HG03342 (cell line): ENCODE data around the gene UTF1.

Experiments
- ATAC-seq: cut with Tn5 transposase; IDR thresholded peaks from one replicate; pipeline ENCODE4 v1.9.1; 2021; ENCODE audit warnings: mild to moderate bottlenecking, moderate library complexity; ENCODE audit not compliant: unreplicated experiment

The UTF1 gene

DNA sequence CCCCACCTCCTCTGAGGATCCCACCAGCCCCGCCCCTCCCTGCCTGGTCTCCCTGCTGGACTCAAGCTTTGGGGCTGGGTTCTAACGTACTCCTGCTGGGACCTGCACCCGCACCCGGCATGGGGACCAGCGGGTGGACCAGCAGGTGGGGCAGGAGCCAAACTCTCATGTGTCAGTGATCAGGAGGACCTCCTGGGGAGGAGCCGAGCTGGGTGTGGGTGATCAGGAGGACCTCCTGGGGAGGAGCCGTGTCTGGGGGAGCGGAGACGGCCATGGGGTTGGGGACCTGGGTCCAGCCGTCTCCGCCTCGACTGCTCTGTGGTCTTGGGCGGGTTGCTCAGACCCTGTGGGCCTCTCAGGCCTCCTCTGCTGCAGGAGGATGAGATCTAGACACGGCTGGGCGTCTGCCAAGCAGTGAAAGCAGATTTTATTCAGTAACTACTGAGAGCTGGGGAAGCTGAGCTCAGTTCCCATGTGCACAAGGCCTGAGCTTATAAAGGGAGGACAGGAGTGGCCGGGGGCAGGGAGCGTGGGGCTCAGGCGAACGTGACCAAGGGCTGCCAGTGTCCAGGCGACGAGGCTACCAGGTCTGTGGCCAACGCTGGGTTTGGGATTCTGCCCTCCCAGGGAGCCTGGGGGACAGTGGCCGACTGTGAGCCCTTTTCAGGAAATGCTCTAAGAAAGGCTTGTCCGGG, 33.6 kb upstream of the UTF1 start:
- no peak for ATAC-seq

DNA sequence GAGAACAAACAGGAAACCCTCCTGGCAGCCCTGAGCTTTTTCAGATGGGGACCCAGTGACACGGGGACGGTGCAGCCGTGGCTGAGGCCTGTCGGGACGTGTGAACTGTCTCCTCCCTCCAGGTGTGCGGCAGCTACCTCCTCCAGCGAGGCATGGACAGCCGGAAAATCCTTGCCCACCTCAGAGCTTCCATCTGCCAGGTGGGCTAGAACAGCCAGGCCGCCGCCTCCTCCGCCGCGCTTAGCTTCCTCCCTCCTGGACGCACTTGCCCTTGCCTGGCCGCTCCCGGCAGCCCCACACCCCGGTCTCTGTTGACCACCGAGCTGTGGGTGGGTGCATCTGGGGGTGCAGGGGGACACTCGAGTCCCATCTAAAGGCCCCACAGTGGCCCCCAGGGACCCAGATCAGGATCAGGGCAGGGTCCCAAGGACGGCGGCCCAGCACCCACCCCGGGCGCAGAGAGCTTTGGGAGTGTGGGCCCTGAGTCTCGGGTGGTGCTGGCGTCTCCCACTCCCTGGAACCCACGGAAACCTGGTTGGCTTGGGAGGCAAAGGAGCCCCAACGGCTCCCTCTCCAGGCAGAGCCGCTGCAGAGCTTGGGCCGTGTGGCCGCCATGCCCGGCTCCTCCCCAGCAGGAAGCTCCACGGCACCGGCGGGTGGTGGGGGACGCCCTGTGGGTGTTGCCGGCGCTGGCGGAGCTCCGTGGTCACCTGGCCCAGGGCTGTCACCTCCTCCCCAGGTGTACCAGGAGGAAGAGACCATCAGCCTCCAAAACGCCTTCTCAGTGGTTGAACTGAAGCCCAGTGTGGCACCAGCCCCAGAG, 32.9 kb upstream of the UTF1 start:
- no peak for ATAC-seq

- ATAC-seq: no peak
Observed at GRCh38 chr10:133197786-133198185, 32.2 kb upstream of the UTF1 start.

DNA sequence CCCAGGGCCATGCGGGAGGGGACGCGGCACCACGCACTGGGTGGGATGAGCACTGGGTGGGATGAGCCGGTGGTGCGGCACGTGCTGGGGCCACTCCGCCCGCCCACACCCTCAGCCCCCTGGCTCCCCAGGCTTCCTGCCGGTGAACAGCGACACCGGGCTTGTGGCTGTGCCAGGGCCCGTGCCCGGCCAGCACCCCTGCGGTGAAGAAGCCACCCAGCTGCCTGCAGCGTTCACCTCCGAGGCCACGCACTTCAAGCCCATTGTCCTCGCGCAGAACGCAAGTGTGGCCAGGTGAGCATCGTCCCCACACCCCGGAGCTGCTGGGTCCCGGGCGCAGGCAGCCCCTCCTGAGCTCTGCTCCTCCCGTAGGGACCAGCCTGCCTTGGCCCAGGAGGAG, 31.8 kb upstream of the UTF1 start:
- ATAC-seq: no peak

- ATAC-seq: no peak
Observed at GRCh38 chr10:133198621-133199487, 31.2 kb upstream of the UTF1 start.

DNA sequence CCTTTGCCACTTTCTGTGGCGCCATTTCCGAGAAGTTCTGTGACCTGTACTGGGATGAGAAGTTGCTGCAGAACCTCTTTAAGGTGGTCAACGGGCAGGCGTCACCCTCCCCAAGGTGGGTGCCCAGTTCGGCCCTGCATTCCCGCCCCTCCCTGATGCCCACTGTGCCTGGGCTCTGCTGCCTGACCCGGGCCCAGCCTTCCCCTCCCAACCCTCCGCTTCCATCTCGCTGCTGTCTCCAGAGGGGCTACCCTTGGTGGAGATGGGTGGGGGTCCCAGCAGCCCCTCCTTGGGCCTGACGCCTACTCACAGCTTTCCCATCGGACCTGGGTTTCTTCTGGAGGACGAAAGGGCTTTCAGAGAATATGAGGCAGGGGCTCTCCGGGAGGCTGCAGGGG, 30.5 kb upstream of the UTF1 start:
- ATAC-seq: no peak

- ATAC-seq: no peak
Observed at GRCh38 chr10:133199992-133200611, 29.9 kb upstream of the UTF1 start.

DNA sequence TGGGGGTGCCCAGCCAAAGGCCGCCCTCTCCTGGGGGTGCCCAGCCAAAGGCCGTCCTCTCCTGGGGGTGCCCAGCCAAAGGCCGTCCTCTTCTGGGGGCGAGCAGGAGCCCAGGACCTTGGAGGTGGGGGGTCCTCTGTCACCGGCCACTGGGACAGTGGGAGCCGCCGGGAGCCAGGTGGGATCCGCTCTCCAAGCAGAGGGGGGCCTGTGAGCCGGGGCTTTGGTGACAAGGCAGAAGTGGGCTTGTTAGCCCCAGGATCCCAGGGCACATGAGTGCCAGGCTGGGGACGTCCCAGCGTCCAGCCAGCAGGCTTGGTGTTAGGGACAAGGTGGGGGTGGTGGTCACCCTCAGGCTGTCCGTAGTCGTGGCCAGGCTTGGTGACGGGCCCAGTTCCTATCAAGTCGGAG, 29.4 kb upstream of the UTF1 start:
- no peak for ATAC-seq

DNA sequence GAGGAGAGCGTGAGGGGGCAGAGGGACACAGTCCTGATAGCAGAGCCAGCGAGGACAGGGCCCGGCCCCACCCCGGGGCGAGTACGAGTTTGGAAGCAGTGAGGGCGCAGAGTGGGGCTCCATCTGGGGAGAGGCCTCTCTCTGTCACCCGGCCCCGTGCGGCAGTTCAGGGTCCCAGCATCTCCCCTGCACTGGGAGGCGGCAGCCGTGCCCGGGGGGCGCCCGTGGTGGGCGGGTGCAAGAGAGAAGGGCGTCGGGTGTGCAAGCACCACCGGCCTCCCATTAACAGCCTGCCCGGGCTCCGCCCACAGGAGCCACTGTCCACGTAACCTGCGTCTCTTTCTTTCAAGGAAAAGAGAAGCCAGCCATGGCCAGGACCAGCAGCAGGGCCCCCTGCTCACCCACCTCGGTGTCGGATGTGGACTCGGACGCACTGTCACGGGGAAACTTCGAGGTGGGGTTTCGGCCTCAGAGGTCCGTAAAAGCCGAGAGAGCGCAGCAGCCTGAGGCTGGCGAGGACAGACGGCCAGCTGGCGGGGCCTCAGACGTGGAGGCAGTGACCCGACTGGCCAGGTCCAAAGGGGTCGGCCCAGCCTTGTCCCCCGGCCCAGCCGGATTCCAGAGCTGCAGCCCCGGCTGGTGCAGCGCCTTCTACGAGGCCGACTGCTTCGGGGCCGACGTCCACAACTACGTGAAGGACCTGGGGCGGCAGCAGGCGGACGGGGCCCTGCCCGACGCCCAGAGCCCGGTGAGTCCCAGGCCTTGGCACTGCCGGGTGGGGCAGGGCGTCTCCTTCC, 28.7 kb upstream of the UTF1 start:
- ATAC-seq: no peak

DNA sequence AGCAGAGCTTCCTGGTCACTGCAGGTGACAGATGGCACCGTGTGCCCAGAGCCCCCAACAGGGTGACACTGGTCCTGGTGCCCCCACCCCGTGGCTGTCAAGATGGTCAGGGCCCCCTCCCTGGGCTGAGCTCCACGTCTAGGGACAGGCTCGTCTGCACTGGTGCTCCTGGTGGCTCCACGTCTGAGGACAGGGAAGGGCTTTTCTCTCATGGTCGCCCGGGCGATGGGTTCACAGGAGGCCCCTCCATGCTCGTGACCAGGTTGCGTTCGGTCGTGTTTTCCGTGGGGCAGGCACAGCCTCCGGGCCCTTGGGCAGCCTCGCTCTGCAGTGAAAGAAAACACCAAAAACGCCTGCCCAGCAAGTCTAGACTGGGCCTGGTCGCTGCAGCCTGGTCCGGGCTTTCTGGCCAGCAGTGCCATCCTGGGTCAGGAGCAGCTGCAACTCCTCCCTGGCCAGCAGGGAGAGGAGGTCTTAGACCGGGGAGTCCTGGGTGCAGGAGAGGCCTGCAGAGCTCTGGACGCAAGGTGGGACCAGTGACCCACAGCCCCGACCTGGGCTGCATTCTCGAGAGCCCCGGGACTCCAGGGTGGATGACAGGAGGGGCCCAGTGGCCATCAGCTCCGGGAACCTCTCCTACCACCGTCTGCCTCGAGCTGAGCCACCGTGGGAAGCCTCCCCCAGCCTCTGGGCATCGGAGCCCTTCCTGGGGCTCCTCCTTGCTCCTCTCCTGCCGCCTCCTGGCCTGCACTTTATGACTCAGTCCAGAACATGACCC, 27.9 kb upstream of the UTF1 start:
- ATAC-seq: no peak

DNA sequence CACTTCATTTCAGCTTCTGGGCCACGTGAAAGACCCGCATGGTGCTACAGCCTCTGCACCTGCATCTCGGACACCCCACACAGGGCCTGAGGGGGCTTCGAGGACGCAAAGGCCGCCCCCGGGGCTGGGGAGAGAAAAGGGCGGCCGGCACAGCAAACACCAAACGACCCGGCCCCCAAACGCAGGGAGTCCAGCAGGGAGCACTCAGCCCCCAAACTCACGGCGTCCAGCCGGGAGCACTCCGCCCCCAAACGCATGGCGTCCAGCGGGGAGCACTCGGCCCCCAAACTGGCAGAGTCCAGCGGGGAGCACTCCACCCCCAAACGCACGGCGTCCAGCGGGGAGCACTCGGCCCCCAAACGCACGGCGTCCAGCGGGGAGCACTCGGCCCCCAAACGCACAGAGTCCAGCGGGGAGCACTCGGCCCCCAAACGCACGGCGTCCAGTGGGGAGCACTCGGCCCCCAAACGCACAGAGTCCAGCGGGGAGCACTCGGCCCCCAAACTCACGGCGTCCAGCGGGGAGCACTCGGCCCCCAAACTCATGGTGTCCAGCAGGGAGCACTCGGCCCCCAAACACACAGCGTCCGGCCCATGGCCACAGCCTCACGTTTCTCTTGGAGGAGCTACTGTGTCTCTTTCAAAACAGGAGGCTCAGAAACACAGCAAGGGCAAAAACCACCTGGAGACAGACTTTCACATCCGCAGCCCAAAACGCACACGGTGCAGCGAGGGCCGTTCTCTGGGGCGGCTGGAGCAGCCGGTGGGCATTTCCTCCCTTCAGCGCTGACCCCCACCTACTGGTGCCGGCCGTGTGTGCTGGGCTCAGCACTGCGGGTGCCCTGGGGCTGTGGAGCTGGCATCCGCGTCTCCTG, 27.0 kb upstream of the UTF1 start:
- no peak for ATAC-seq

GRCh38 chr10:133203652-133204195, 26.3 kb upstream of the UTF1 start:
- no peak for ATAC-seq

- ATAC-seq: no peak
Observed at GRCh38 chr10:133204226-133205015, 25.6 kb upstream of the UTF1 start.

DNA sequence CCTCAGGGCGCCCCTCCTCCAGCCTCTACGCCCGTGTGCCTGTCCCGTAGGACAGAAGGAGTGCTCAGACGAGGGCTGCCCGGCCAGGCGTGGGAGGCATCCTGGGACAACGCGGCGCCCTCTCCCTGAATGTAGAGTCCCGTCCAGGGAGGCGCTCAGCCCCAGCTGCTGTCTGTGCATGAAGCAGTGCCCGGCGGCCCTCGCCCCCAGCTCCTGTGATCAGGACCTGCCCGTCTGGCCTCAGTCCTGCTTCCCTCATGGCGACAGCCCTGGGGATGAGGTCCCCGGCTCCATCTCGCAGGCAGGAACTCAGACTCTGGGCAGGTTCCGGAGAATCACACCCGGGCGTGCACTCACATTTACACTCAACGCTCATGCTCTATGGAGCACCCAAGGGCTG, 24.9 kb upstream of the UTF1 start:
- ATAC-seq: no peak

DNA sequence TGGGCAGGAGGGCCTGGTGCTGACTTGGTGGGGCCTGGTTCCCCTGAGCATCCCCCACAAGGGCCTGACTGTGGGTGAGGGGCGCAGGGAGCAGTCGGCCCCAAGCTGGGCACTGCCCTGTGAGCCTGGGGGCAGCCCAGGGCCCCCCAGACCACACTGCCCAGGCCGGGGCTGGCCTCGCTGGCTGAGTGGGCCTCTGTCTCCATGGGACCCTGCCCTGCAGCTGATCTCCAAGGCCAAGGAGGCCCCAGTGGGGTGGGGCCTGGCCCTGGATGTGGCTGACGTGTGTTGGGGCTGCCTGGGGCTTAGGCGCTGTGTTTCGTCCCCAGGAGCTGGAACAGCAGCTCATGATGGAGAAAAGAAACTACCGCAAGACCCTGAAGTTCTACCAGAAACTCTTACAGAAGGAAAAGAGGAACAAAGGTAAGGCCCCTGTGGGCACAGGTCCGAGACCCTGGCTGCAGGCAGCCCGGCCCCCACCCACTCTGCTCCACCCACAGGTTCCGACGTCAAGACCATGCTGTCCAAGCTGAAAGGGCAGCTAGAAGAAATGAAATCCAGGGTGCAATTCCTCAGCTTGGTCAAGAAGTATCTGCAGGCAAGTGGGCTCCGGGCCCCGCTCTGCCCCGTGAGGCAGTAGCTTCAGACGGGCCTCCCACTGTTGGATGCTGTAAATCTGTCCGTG, 23.5 kb upstream of the UTF1 start:
- no peak for ATAC-seq

- ATAC-seq: no peak
Observed at GRCh38 chr10:133207041-133207600, 22.9 kb upstream of the UTF1 start.

DNA sequence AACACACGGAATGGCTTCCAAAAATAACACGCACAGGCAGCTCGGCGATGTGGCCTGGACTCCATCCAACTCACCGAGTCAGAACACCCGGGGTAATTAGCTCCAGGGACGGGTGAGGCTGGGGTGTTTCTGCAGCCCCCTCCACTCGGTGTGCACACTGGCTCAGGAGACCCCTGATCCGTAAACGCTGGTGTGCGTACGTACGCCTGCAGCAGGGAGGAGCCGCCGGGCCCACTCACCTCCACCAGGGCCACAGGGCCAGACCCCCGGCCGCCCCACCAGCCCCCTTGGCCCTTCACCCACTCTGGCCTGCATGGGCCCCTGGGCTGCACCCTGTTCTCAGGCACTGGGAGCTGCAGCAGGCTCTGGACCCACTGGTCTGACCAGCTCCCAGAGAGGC, 22.4 kb upstream of the UTF1 start:
- ATAC-seq: no peak
